ENCODE measurements around the gene RSRP1. TPM values are rescaled to one million over a fixed set of nuclear protein-coding genes. Genes with fewer than 3 reads are reported as not detected.

Gene RSRP1
- total and polyA plus RNA-seq, 2 of the 13 experiments (the other 11 are each of a cell fraction or from before 2014, with no cell fraction given), result 43.9 to 52.8 TPM

- TF ChIP-seq CENPT (CRISPR knock-in tag; IDR thresholded peaks at IDR 0.05; ENCODE audit: low read depth), result peak; percentile 78; the same call in 1 of the 2 replicates
- TF ChIP-seq ZFP91 (CRISPR knock-in tag; IDR thresholded peaks at IDR 0.05; ENCODE audit: borderline replicate concordance), result 0 out of 2 replicates have a peak, but pooled peaks have one; percentile 3
- TF ChIP-seq CSRNP1 (CRISPR knock-in tag; IDR thresholded peaks at IDR 0.05), result peak; percentile 17; the same call in 1 of the 2 replicates
- TF ChIP-seq, protein P1, sequence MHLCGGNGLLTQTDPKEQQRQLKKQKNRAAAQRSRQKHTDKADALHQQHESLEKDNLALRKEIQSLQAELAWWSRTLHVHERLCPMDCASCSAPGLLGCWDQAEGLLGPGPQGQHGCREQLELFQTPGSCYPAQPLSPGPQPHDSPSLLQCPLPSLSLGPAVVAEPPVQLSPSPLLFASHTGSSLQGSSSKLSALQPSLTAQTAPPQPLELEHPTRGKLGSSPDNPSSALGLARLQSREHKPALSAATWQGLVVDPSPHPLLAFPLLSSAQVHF (CRISPR knock-in tag; IDR thresholded peaks at IDR 0.05), result 0 out of 2 replicates have a peak, but pooled peaks have one; percentile 11
- TF ChIP-seq PHF20 (CRISPR knock-in tag; IDR thresholded peaks at IDR 0.05), result no peak
- TF ChIP-seq, protein P2, sequence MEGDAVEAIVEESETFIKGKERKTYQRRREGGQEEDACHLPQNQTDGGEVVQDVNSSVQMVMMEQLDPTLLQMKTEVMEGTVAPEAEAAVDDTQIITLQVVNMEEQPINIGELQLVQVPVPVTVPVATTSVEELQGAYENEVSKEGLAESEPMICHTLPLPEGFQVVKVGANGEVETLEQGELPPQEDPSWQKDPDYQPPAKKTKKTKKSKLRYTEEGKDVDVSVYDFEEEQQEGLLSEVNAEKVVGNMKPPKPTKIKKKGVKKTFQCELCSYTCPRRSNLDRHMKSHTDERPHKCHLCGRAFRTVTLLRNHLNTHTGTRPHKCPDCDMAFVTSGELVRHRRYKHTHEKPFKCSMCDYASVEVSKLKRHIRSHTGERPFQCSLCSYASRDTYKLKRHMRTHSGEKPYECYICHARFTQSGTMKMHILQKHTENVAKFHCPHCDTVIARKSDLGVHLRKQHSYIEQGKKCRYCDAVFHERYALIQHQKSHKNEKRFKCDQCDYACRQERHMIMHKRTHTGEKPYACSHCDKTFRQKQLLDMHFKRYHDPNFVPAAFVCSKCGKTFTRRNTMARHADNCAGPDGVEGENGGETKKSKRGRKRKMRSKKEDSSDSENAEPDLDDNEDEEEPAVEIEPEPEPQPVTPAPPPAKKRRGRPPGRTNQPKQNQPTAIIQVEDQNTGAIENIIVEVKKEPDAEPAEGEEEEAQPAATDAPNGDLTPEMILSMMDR (CRISPR knock-in tag; IDR thresholded peaks at IDR 0.05), result peak; percentile 15; the same call in 1 of the 2 replicates
- TF ChIP-seq SMAD9 (CRISPR knock-in tag; IDR thresholded peaks at IDR 0.05), result no peak
- no peak for TF ChIP-seq ELF3 (CRISPR knock-in tag; IDR thresholded peaks at IDR 0.05)
- TF ChIP-seq, protein P3, sequence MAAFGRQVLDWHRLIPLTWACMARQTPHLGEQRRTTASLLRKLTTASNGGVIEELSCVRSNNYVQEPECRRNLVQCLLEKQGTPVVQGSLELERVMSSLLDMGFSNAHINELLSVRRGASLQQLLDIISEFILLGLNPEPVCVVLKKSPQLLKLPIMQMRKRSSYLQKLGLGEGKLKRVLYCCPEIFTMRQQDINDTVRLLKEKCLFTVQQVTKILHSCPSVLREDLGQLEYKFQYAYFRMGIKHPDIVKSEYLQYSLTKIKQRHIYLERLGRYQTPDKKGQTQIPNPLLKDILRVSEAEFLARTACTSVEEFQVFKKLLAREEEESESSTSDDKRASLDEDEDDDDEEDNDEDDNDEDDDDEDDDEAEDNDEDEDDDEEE (CRISPR knock-in tag; IDR thresholded peaks at IDR 0.05), result no peak
- 0 out of 2 replicates have a peak, but pooled peaks have one; percentile 17 for TF ChIP-seq ZNF333 (CRISPR knock-in tag; IDR thresholded peaks at IDR 0.05; ENCODE audit: borderline replicate concordance)
- TF ChIP-seq SRSF4 (IDR thresholded peaks at IDR 0.05; ENCODE audit: low read depth, low read length, poor library complexity, severe bottlenecking), result no peak
- TF ChIP-seq PLRG1 (conservative IDR thresholded peaks at IDR 0.05), result no peak
- TF ChIP-seq ZNF737 (CRISPR knock-in tag; IDR thresholded peaks at IDR 0.05; ENCODE audit: borderline replicate concordance), result 0 out of 2 replicates have a peak, but pooled peaks have one; percentile 49
- TF ChIP-seq ZFYVE20 (CRISPR knock-in tag; IDR thresholded peaks at IDR 0.05; ENCODE audit: borderline replicate concordance, low read depth), result peak; percentile 17; the same call in 1 of the 2 replicates
- TF ChIP-seq KAT7 (CRISPR knock-in tag; IDR thresholded peaks at IDR 0.05; ENCODE audit: borderline replicate concordance), result peak; percentile 86; the same call in 1 of the 2 replicates
- peak; percentile 69; the same call in 1 of the 2 replicates for TF ChIP-seq ARID4A (CRISPR knock-in tag; IDR thresholded peaks at IDR 0.05; ENCODE audit: borderline replicate concordance)
Measured at GRCh38 chr1:25246600-25247023, 642 bp downstream of the RSRP1 start (continued).
